IMR-90 (cell line): ENCODE data around the gene FNDC3B.

Source experiments
- BHLHE40 ChIP-seq: fragments of 150-350 bp; IDR thresholded peaks from 2 replicates; pipeline ENCODE4 v1.6.1; 2016; ENCODE audit warnings: mild to moderate bottlenecking, low read depth, low read length
- TF ChIP-seq, protein P1 (sequence below): conservative IDR thresholded peaks from 2 replicates; pipeline ENCODE4 v1.5.1; 2012; ENCODE audit warnings: mild to moderate bottlenecking, low read depth, low read length, improper control_type of control experiment

DNA sequence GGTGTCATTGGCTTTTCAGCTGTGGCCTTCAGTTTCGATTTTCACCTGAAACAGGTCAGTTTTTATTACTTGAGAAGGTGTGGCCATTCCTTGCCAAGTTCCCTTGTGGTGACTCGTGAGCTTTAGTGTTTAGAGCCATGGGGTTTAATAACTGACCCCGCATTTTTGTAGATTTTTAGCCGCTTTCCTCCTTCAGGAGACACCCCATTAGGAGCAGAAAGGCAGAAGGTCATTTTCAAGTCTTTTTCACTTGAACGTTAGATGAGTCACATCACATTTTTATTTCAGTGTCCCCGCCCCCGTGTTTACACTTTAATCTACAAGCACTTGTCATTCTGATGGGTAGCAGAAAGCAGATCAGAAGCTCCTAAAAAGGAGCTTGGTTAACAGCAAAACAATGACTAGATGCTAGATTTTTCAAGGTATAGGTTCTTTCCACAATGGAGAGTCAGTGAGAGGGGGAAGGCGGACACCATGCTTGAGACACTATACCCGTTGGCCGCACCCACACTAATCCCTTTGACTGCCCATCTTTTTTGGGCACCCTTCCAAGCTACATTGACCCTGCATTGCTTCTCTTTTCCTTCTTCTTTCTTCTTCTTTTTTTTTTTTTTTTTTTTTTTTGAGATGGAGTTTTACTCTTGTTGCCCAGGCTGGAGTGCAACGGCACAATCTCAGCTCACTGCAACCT is 276.2 kb downstream of the FNDC3B start:
- TF ChIP-seq, protein P1, sequence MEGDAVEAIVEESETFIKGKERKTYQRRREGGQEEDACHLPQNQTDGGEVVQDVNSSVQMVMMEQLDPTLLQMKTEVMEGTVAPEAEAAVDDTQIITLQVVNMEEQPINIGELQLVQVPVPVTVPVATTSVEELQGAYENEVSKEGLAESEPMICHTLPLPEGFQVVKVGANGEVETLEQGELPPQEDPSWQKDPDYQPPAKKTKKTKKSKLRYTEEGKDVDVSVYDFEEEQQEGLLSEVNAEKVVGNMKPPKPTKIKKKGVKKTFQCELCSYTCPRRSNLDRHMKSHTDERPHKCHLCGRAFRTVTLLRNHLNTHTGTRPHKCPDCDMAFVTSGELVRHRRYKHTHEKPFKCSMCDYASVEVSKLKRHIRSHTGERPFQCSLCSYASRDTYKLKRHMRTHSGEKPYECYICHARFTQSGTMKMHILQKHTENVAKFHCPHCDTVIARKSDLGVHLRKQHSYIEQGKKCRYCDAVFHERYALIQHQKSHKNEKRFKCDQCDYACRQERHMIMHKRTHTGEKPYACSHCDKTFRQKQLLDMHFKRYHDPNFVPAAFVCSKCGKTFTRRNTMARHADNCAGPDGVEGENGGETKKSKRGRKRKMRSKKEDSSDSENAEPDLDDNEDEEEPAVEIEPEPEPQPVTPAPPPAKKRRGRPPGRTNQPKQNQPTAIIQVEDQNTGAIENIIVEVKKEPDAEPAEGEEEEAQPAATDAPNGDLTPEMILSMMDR, result no peak
- TF ChIP-seq BHLHE40, result no peak
